GM12801 (cell line): ENCODE measurements around the gene PIP5KL1.

Source experiments
- CTCF ChIP-seq: IDR thresholded peaks from one replicate; pipeline ENCODE4 v1.5.1; 2011; ENCODE audit warnings: control low read depth; ENCODE audit not compliant: insufficient read length; ENCODE audit errors: extremely low read depth

The PIP5KL1 gene

GRCh38 chr9:127895811-127896210 lies 34.8 kb downstream of the PIP5KL1 start:
- TF ChIP-seq CTCF = no peak

- no peak for TF ChIP-seq CTCF
Measured at GRCh38 chr9:127893392-127893791, 37.2 kb downstream of the PIP5KL1 start.

GRCh38 chr9:127892831-127893230 lies 37.7 kb downstream of the PIP5KL1 start:
- no peak for TF ChIP-seq CTCF

- TF ChIP-seq CTCF = no peak
Measured at GRCh38 chr9:127890053-127890452, 40.5 kb downstream of the PIP5KL1 start.

GRCh38 chr9:127887792-127888191 lies 42.8 kb downstream of the PIP5KL1 start:
- TF ChIP-seq CTCF = no peak

GRCh38 chr9:127886401-127886972 lies 44.1 kb downstream of the PIP5KL1 start:
- no peak for TF ChIP-seq CTCF

GRCh38 chr9:127885508-127886281 lies 44.9 kb downstream of the PIP5KL1 start:
- no peak for TF ChIP-seq CTCF
